ENCODE measurements around the gene MPP4. TPM values are rescaled to one million over a fixed set of nuclear protein-coding genes. Genes with fewer than 3 reads are reported as not detected.

The MPP4 gene
- total and polyA plus RNA-seq, 7 donors: 0.06 to 0.36 TPM; not detected in 5

DNA sequence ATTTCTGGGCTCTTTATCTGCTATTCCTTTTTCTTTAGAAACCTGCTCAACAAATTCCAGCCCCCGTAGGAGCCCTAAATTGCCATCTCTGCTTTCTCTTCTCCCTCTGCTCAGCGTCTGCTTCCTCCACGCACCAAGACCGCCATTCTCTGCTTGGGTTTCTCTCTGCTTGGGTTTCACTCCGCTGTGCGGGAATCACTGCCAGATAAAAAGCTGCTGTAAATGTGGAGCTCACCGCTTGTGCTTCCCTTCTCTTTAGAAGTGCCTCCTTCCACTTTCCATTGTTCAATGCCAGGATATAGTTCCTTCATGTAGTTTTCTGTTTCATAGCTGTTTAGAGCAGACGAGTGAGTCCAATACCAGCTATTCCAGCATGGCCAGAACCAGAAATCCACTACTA lies 101.0 kb downstream of the MPP4 start:
- H3K36me3 ChIP-seq: no peaks in the 10 kb centered on the region
- DNase-seq: no peak
- H3K27ac ChIP-seq: no peak overlapping the region
- no peaks in the 10 kb centered on the region for H3K27me3 ChIP-seq
- H3K4me3 ChIP-seq: no peak overlapping the region
- 70 to 93% methylated on average over 8 of the region's 8 CpGs for WGBS, 2 donors
- intact Hi-C loops (cut with DNase I): no loop called here
- TF ChIP-seq POLR2AphosphoS5 (IDR thresholded peaks at IDR 0.05): no peak
- no peak for TF ChIP-seq EP300 (IDR thresholded peaks at IDR 0.05)
- TF ChIP-seq CTCF (IDR thresholded peaks at IDR 0.05): no peak
- no peak for TF ChIP-seq POLR2A (IDR thresholded peaks at IDR 0.05)
- no peaks in the 10 kb centered on the region for H3K4me1 ChIP-seq
- H3K9me3 ChIP-seq: no peaks in the 10 kb centered on the region

Small RNA genes within 50 kb of the gene (small RNA-seq; reads per million reads assigned to genes)
- 0 reads per million in 3 donors for gene RNU6-651P

Other genes starting within 250 kb of the MPP4 start
- gene TRAK2, start 247.2 kb downstream of the MPP4 start, total RNA-seq: 10 to 100 TPM; 46.8 to 68.1 (median 49.1) TPM
- gene TRAK2, start 247.2 kb downstream of the MPP4 start, polyA plus RNA-seq: 10 to 100 TPM; 17.0 to 76.5 (median 45.0) TPM
- 10 to 100 TPM; 14.7 to 32.3 (median 17.1) TPM for gene STRADB, start 246.9 kb downstream of the MPP4 start, total RNA-seq
- 100 to 1,000 TPM in 1 of 3 donors, 10 to 100 TPM in 2; 23.0 to 142 (median 70.9) TPM for gene STRADB, start 246.9 kb downstream of the MPP4 start, polyA plus RNA-seq
- gene TMEM237, start 55.1 kb downstream of the MPP4 start, total RNA-seq: 10 to 100 TPM; 17.5 to 21.4 (median 20.8) TPM
- 1 to 10 TPM; 3.0 to 6.2 (median 3.6) TPM for gene TMEM237, start 55.1 kb downstream of the MPP4 start, polyA plus RNA-seq
- gene ALS2, start 82.3 kb upstream of the MPP4 start, total RNA-seq: 10 to 100 TPM; 17.4 to 20.9 (median 19.0) TPM
- gene ALS2, start 82.3 kb upstream of the MPP4 start, polyA plus RNA-seq: 1 to 10 TPM; 3.0 to 5.7 (median 5.4) TPM
- under 1 TPM; 0.28 to 0.81 (median 0.60) TPM for gene CDK15, start 107.9 kb upstream of the MPP4 start, total RNA-seq
- gene CDK15, start 107.9 kb upstream of the MPP4 start, polyA plus RNA-seq: under 1 TPM in 2 of 3 donors, not detected in 1; 0.12 to 0.60 TPM